GM19372 (cell line): ENCODE measurements around the gene CEP41.
A peak's percentile ranks its signal among the peaks of the same experiment; 100 is the strongest.

Experiments
- ATAC-seq: cut with Tn5 transposase; IDR thresholded peaks from one replicate; pipeline ENCODE4 v1.9.1; 2021; ENCODE audit warnings: mild to moderate bottlenecking, low read depth, moderate library complexity; ENCODE audit not compliant: unreplicated experiment

CEP41 gene

DNA sequence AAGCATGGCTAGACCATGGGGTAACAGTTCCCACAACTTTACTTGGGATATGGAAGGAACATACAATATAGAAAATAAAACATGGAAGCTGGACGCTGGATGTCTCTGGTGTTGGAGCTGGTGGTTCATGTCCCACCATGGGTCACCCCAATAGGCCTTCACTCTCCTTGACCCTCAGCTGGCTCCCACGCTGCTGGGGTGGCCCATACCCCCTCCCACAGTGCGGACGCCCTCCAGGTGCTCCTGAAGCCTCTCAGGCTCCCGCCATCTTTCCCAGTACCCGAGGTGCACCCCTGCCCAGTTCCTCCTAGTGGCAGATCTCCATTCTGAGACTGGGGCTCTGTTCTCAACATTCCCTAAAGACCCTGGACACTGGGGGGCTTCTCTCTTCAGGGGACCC, 66.3 kb downstream of the CEP41 start:
- no peak for ATAC-seq

GRCh38 chr7:130372402-130373165, 68.2 kb downstream of the CEP41 start:
- ATAC-seq = no peak

DNA sequence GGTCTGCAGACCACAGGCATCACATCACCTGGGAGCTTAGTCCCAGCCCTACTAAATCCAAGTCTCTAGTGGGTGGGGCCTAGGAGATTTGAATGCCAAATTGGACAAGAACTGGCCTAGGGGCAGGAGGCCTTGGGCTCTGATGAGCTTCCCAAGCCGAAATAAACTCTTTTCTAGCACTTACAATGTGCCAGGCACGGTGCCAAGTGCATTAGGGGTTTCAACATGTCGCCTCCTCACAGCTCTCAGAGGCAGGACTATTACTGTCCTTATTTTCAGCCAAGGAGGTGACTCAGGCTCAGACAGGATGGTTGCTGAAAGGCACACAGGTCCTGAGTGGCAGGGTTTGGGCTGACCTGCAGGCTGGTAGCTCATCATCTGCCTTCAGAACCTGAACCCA, 69.8 kb downstream of the CEP41 start:
- ATAC-seq = no peak

- ATAC-seq = no peak
Measured at GRCh38 chr7:130369831-130370550, 70.8 kb downstream of the CEP41 start.

DNA sequence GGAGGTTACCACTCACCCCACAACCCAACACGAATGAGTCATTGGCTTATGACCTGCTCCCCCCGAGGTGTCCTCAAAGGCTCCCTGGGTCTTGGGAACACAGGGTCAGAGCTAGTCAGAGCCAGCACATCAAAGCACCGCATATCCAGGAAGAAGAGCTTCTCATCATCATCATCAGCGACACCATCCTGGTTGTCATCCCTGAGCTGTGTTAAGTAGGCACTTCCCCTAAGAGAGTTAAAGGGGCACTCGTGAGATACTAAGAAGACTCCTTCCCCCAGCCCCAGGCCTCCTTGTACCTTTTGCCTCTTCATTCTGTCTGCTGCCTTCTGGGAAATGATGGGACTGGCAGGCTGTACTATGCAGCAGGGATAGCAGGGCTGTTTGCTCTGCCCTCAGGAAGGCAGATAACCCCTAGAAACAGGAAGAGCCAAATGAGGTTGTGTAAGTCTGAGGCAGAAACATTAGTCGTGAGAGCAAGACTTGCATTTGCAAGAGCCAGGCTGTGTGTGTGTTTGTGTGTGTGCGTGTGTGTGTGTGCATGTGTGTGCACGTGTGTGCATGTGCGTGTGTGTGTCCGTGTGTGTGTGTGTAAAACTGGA, 71.6 kb downstream of the CEP41 start:
- ATAC-seq = no peak

DNA sequence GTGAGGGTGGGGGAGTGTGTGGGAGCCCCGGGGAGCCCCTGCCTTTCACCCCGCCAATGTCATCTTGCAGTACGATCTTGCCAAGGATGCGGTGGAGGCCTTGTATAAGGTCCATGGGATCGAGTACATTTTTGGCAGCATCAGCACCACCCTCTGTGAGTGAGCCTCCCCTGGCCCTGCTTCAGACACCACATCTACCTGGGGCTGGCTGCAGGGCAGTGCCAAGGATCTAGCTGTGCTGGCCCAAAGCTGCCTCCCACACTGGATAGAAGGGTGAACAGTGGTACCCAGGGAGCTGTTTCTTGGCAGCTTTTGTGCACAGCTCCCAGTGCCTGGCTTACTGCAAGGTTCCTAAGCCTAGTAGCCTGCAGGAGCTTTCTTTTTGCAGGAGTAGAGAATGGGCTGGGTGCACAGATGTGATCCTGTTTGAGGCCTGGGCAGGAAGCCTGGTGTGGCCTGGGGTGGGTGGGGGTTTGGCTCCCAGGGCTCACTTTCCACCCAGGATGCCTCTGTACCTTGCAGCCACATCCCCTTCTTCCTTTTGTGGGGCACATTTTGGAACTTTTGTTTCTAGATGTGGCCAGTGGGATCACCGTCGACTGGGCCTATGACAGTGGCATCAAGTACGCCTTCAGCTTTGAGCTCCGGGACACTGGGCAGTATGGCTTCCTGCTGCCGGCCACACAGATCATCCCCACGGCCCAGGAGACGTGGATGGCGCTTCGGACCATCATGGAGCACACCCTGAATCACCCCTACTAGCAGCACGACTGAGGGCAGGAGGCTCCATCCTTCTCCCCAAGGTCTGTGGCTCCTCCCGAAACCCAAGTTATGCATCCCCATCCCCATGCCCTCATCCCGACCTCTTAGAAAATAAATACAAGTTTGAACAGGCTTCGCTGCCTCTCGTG, 72.7 kb downstream of the CEP41 start:
- ATAC-seq = no peak

DNA sequence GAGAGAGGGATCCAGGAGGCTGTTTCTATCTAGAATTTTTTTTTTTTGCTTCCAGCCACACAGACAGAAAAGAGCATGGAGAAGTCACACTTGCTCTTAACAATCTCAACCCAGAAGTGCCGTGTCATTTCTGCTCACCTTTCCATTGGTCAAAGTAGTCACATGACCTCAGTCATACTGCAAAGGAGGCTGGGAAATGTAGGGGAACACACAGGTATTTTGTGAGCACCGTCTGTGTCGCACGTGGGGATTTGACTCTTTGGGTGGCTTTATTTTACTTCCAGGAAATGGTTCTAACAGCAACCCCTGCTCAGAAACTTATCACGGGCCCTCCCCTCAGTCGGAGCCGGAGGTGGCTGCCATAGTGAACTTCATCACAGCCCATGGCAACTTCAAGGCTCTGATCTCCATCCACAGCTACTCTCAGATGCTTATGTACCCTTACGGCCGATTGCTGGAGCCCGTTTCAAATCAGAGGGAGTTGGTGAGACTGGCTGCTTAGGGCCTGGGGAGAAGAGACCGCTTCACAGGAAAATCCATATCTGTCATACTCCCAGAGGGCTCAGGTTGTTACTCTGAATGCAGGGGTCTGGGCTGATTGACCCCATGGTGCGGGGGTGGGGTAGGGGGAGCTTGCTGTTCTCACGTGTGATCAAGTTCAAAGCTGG, 73.6 kb downstream of the CEP41 start:
- no peak for ATAC-seq

DNA sequence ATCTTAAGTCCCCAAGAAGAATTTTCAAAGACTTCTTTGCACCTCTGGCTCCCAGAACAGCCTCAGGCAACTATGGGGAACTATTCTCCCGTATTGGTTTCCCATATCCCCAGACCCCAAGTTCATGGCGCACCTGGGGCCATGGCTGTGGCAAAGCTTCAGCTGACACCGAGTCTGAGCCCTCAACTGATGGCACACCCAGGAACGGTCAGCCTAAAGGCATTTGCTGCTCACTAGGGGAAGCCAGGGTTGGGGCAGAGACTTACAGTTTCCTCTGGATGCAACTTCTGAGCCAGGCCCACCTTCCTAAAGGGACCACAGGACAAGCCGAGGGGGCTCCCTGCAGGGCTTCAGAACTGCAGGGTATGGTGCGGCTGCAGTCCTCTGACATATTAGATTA, 74.3 kb downstream of the CEP41 start:
- ATAC-seq = no peak

DNA sequence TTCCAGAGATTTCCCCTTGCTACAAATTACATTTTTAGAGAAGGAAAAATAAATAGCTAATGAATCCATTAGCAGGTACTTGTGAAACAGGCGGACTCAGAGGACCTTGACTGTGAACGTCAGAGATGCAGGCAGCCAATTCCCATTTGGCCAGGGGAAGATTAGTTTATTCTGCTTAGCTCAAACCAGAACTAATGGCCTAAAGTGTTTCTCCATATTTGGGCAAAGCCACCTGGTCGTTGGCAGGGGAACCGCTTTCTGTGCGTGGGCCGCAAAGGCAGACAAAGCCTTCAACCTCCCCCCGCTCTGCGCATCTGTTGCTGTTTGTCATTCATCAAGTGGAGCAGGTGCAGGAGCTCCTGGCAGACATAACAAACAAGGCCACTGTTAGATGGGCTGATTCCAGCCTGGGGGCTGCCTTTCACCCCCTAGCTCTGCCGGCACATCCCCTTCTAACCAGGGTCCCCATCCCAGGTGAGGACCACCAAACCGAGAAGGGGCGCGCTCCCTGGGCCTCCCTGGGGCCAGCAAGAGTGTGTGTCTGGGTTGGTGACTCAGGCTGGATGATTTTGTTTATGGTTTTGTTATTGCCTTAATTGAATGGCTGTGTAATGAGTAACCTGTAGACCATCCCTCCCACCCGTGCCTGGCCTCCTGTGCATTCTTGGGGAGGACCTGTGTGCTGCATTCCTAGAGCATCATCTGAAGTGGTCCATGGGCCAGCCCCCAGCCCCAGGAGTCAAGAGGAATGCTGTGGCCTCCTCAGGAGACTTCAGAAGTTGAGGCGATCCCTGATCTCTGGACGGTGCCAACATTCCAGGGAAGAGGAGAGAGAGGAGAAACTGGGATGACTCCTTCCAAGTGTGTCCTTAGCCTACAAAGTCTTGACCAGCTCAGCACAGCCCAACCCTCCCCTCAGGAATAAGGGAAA, 75.0 kb downstream of the CEP41 start:
- peak; percentile 70 for ATAC-seq

GRCh38 chr7:130365088-130365487, 75.7 kb downstream of the CEP41 start:
- ATAC-seq = no peak

GRCh38 chr7:130364451-130364850, 76.4 kb downstream of the CEP41 start:
- ATAC-seq = no peak

DNA sequence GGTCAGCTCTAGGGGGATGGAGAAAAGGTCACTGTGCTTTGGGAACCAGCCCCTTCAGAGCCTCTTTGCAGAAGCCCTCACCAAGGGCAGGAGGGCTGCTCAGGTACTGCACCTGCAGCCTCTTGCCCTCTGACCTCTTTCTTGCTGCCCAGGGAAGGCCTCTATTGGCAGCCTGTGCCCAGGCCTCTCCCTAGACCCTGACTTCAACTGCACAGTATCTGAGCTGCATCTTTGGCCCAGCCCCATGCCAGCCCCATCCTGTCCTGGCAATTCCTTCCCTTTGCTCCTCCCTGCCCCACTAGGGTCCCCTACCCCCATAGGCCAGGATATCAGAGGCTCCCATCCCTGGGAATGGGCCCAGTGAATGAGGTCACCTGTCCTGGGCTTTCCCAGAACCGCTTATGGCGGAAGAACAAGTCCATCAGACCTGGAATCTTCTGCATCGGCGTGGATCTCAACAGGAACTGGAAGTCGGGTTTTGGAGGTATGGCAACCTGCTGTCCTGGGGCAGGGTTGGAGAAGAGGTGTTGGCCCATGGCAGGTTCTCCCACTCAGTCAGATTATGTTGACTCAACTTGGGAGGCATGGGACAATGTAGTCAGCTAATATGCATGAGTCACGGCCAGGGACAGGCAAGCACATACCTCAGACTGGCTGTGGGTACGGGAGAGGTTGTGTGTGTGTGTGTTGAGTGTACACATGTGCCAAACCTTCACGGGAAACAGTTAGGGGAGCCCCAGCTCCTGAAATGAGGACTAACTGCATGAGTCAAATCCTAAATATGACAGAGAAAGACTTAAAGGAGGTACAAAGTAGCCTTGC, 77.6 kb downstream of the CEP41 start:
- no peak for ATAC-seq

- no peak for ATAC-seq
Measured at GRCh38 chr7:130362251-130362816, 78.5 kb downstream of the CEP41 start.

DNA sequence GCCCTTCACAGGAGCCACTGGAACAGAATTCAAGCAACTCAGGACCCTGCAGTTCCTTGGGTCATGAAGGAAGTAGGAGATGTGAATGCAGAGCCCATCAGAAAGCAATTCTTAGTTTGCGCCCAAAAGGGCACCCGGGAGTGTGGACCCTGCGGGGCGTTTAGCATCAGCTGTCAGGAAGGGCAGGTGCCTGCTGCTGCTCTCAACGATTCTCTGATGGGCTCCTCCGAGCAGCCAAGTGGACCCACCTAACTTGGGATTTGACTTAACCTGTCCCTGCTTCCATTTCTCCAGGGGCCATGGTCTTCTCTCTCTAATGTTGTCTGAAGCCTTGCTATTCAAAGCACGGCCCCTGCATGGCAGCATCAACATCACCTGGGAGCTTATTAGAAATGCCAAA, 79.1 kb downstream of the CEP41 start:
- ATAC-seq = no peak

DNA sequence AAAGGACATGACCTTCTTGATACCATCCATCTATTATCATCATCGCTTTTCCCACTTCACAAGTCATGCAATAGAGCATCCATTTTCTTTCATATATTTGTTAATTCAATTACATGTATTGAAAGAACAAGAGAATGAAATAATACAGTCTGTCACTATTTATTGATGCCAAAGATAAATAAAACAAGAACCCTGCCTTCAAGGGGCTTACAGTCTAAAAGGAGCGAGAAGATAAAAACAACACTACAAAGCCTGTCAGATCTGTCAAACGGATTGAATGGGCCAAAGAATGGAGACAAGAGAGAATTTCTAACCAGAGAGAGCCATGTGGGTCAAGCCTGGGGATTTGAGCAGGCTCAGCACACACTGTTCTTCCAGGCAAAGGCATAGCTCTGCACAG, 80.3 kb downstream of the CEP41 start:
- ATAC-seq = no peak

GRCh38 chr7:130359276-130359857, 81.4 kb downstream of the CEP41 start:
- ATAC-seq = no peak

DNA sequence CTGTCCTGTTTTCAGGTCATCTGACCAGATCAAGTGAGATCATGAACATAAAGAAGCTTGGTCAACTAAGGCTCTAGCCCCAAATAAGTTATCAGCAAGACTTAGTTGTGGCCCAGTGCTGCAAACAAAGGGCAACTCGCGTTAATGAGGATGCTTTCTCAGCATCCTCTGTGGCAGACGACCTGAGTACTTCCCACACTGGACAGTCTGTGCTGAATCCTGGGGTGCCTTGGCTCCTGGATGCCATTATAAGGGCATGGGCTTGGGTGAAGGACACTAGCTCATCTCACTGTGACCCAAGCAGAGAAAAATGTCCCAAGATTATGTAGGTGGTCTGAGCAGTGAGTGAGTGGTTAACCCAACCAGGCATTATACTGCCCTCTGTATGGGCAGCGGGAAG, 82.3 kb downstream of the CEP41 start:
- ATAC-seq = no peak
